Iris pigment epithelial cell (primary cell): Measurements from ENCODE around the gene COLQ.

ENCODE experiments used
- DNase-seq: peaks from one replicate; pipeline ENCODE4 v3.0.0-alpha.2; 2011; ENCODE audit warnings: low read depth

COLQ gene

DNA sequence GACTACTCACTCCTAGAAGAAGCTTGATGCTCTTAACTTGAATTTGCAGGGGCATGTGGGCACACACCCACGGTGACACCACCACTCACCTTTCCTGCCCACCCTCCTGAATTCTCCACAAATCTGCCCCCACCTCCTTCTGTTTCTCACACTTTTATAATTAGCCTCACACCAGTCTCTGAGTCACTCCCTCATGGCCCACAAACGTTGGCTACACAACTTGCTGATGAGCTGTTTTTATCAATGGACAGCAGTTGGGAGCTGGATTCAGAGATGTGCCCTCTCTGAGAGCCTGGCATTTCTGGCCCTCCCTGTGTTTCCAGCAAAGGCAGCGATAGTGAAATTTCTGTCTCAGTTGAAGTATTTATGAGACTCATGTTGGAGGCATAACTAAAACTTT is 1.3 kb downstream of the COLQ start:
- no peak for DNase-seq

DNA sequence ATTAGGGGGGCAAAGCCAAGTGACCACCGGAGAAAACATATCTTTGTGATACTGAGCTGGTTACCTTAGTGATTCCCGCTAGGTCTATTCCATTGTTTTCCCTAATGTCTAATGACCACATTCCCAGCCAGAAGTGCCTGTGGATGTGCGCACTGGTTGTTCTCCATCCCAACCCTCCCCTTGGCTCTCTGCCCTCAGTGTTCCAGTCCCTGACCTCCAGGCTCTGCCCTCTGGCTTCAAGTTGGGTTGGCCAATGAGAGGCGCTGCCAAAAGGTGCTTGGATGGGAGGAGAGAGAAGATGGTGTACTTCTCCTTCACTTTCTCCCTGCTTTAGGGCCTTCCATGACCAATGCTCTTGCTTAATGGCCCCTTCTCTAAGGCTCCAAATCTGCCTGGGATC is 2.4 kb downstream of the COLQ start:
- DNase-seq = no peak

DNA sequence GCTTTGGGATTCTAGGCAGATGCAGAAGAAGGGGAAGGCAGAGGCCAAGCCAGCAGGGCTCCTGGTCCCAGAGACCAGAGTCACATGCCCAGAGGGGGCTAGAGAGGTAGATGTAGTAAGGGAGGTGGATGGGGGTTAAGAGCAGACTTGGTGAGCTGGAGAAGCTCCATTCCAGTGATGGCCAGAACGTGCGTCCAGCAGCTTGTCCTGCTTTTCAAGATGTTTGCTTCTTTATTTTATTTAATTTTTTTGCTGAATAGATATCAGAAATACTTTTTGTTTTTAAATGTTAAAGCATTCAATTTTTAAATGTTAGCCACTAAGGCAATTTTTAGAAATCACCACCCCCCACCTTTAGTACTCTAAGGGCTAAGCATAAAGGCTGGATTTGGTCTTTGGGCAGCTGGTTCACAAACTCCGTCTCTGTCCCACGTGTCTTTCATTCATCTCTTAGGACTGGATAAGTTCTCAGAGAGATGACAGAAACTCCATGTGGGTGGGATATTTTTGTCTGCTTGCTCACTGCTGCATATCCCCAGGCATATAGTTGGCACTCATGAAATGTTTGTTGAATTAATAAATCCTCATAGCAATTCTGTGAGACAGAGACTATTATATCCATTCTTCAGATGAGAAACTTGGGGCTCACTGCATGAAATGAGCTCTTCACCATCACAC is 6.7 kb downstream of the COLQ start:
- no peak for DNase-seq

DNA sequence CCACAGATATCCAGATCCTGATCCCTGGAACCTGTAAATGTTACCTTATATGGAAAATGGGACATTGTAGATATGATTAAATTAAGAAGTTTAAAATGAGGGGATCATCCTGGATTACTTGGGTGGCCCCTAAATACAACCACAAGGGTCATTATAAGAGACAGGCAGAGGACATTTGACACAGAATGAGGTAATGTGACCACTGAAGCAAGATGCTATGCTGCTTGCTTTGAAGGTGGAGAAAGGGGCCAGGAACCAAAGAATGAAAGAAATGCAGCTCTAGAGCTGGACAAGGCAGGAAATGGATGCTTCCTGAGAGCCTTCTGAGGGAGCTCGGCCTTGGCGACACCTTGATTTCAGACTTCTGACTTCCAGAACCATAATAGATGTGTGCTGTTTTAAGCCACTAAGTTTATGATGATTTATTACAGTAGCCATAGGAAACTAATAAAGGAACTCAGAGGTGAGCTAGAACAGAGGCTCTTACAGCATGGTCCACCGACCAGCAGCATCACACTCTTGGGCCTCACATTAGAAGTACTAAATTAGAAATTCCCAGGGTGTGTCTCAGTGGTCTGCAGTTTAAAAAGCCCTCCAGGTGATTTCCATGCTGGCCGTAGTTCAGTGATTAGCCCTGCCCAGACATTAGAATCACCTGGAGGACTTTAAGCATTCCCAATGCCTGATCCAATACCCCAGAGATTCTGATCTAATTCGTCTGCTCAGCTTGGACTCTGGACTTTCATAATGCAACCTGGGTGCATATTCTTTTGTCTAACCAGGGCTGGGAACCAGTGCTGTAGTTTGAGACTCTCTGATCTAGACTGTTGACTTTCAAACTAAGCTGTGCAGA is 7.5 kb downstream of the COLQ start:
- DNase-seq = no peak

DNA sequence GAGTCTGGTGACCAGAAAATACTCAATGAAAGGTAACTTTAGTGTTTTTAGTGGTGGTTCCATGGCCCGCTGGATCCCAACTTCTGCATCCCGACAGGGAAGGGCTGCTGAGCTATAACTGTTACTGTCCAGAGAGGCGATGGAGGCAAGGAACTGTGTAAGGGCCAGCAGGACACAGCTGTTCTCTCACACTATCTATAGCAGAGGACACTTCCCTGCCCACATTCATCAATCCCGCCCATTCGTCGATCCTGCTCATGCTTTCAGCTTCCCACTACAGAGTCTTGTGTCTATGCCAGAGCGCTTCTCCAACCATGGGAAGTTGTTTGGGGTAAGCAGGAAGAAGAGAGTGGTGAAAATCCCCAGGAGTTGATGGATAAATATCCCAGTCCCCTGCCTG is 8.4 kb downstream of the COLQ start:
- no peak for DNase-seq

DNA sequence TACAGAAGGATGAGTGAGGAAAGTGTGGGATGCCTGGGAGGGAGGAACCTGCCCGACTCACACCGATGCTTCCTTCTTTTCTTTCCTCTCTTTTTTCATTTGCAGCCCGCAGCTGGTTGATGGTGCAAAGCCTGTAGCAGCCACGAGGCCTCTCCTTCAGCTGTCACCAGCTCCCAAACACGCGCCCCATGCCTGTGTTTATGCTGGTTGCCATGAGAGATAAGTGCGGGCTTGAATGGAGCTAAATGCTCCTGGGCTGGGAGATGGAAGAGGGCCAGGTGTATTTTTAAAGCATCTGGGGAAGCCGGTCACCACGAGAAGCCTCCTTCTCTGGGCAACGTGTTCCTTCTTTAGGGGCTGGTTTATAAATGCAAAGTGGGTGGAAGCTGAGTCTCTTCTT is 9.3 kb downstream of the COLQ start:
- no peak for DNase-seq

DNA sequence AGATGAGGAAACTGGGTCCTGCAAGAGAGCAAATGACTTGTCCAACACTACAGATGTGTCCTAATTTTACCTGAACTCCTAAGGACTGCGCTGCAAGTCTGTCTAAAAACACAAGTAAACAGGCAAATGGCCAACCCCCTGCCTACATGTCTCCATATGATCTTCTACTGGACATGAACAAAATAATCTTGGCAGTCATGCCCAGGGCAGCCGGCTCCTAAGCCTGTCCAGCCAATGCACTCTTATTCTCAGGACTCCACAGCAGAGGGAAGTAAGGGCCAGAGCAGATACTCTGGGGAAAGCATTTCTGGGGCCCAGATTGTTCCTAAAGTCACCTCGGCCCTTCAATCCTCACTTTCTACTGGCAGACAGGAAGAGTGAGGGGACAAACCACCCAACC is 10.3 kb downstream of the COLQ start:
- no peak for DNase-seq

DNA sequence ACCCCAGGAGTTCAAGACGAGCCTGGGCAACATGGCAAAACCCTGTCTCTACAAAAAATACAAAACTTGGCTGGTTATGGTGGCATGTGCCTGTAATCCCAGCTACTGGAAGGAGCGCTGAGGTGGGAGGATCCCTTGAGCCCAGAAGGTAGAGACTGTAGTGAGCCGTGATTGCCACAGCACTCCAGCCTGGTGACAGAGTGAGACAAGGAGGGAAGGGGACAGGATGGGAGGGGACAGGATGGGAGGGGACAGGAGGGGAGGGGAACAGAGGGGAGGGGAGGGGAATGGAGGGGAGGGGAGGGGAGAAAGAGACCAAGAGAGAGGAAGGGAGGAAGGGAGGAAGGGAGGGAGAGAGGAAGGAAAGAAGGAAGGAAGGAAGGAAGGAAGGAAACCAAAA is 11.0 kb downstream of the COLQ start:
- no peak for DNase-seq

DNA sequence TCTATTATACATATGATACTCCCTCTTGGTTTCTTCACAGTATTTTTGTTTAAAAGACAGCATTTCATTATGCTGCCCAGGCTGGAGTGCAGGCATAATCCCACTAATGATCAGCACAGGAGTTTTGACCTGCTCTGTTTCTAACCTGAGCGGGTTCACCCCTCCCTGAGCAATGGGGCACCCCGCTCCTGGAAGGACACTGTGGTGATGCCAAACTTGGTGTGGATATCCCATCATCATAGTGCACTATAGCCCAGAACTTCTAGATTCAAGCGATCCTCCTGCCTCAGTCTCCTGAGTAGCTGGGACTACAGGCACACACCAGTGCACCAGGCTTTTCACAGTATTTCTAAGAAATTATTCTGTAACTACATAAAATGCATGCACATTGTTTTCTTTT is 14.9 kb downstream of the COLQ start:
- DNase-seq = no peak

DNA sequence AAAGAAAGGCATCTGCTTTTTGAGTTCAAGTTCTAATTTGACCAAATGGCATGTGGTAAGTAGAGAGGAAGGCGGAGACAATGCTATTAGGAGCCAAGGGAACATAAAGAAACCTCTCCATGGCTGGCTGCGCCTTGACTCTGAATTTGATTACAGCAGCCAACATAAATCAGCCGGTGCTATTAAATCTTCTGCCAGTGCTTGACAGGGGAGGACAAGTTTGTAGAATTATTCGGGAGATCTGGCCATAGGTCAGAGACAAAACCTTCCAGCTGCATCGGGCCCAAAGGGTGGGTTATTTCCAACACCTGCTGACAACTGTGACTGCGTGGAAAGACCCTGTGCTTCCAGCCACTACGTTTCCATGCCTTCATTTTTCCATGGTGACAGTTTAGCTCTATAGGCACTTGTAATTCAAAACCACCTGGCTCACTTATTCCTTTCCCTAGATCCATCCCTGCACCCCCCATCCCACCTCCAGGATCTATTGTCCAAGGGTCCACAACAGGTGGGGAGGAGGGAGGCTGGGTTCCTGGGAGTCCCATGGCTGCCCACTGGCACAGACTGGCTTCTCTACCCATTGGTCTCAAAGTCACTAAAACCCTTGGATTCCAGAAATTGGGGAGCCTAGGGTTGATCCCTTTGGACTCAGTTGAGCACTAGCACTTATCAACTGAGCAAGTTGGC is 15.9 kb downstream of the COLQ start:
- no peak for DNase-seq

DNA sequence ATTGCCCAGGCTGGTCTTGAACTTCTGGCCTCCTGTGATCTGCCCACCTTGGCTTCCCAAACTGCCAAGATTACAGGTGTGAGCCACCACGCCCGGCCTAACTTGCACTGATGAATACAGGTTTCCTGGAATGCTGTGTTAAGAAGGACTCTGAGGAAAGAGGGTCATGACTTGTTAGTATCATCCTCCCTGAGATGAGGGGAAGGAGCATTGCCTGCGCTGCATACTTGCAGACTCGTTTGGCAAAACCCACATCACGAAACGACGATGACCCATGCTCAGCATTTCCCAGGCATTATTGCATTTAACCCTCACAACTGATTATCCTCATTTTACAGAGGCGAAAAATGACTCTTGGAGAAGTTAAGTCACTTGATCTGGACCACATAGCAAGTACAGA is 18.9 kb downstream of the COLQ start:
- DNase-seq = no peak

DNA sequence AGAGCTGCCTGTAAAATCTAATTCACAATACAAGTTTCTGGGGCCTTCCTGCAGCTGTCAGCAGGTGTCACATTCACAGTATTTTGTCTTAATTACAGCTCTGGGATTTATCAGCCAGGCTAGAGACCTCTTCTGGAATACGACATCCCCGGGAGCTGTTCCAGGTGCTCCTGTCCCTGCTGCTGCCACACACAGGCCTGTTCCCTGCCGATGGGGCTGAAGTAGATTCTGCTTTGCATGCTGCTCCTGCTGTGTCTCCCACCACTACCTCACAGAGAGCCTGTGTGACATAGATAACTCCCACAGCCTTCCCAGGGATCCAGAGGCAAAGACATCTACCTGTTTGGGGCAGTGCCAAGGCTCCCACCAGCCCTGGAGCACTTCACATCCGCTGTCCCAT is 20.4 kb downstream of the COLQ start:
- DNase-seq = no peak

DNA sequence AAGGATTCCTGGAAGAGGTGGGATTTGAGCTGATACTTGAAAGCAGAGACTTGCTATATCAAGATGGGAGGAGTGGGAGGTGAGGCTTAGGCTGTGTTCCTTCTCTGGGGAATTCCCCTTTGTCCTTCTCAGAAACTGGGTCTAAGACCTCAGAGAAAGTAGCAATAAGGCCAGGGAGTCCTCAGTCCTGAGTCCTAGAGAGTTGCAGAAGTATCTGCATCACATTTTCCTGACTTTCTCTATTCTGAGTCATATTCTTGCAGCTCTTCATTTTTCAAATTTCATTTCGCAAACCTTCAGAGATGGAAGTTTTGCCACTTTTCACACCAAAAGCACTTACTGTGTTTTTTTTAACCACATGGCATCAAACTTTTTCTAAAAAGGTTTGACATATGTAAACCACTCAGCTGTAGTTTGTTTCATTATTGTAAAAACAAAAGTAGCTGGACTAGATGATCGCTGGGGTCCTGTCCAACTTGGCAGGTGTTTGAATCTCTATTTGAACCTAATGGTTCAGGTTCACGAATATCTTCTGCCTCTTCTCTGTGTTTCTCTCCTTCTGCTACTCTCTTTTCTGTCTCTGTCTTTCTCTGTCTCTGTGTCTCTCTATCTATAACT is 21.3 kb downstream of the COLQ start:
- peak; percentile 24 for DNase-seq

DNA sequence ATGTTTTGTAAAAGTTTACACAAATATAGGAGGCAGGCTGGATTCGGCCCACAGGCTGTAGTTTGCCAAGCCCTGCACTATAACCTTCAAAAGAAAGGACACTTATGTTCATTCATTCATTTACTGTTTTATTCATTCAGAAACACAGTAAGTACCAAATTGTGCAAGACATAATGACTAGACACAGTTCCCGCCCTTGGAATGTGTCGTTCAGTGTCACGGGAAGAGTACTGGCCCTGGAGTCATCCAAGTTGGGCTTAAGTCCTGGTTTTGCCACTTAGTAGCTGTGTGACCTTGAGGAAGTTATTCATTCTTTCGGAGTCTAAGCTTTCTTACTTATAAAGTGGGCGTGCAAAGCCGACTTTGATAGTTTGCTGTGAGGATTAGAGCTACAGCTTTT is 22.0 kb downstream of the COLQ start:
- peak; percentile 28 for DNase-seq

DNA sequence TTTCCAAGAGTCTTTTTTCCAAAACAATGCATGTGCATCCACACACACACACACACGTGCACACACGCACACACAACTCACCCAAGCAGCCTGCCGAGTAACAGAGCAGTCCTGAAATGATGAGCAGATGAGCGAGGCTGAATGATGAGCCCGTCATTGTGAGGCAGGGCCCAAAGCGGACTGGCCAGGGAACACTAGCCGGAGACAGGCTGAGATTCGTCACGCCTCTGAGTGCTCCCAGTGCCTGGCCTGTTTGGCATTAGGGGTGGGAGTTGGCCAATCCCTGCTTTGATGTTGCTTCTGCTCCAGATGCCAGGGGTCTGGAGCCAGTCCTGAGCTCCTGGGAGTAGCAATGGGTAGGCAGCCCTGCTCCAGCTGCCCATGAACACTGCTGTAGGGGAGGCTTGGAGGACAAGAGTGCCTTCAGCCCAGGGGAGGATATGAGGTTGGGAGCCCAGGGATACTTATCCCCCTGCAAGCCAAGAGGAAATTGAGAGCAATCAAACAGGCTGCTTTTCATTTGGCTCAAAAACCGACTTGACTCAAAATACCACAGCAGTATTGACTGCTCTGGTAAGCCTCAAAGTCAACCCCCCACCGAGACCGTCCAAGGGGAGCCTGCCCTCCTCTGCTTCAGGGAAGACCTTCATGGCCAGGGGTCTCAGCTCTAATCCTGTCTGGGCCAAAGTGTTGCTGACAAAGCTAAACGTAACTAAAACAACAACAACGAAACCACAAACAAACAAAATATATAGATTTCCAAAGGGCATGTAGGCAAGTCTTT is 22.9 kb downstream of the COLQ start:
- no peak for DNase-seq

DNA sequence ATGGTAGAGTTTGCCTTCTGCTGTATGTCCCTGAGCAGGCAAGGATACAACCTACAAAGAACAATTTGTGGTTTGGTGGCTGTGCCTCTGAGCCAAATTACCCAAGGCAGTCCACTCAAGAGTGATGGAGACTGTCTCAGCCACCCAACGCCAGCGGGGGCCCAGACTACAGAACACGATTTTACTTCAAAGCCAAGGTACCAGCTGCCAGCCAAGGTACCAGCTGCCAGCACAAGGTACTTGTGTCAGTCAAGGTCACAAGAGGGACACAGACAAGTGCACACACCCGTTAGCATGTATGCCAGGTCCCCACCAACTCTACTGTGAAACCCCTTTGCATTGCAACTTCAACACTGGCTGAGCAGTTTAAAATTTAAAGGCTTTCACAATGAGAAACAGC is 23.5 kb downstream of the COLQ start:
- DNase-seq = no peak

DNA sequence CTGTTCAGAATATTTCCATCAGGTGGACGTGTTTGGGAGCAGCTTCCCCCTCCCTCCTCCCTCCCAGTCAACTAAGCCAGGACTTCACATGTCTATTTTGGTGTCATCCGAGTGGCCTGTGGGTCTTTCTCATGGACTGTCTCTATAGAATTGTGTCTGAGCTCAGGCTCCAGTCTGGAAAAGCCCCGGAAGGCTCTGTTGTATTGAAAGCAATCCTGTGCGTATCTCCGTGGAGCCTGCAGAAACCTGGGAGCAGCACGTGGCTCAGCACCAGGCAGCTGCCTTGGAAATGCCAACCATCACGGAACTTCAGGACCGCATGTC is 25.2 kb downstream of the COLQ start:
- no peak for DNase-seq

DNA sequence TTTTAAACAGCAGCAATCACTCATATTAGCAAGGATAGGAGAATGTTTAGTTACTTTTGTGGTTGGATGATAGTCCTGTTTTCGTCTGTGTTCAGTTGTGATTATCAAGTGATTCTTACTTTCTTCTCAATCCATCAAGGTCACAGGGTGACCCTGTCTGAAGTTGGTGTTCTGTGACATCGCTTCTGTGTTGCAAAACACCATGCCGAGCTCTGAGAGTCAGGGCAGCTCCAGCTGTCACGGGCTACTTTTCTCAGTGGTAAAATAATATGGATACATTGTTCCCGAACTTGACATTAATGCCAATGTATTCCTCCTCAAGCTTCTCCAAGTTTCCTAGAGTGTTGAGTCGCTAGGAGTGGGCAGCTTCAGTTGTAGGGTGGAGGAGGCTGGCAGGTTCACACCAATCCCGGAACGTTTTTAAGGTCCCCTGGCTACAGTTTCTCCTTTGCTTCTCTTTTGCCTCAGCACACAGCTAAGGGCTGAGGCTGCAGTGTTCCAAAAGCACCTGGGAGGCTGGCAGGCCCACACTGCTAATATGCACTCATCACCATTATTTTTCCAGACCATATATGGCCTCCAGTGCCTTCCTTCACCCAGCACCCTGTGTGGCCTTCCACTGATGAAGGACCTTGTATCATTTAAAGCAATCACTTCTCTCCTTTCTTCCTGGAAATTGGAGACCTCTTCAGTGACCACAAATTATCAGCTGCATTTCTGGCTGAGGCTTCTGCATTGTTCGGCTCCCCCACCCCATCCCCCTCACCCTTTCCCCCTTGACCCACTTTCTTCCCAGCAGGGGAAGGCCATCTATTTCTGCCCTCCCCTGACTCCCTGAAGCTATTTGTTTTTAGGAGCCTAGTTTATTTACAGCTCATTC is 25.8 kb downstream of the COLQ start:
- DNase-seq = no peak

DNA sequence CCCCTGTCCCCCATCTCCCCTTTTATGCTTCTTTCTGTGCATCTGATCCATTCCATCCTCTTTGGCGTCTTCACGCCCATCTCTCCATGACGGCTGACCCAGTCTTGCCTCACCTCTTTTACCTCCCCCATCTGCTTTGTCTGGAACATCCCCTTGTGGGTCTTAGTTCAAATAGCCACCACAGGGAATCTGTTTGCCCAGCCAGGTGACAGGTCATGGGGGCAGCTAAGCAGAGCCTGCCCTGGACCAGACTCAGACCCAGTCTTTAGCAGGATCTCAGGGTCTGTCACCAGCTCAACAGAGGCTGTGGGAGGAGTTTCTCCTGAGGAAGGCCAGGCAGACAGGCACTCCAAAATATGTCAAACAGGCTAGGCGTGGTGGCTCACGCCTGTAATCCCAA is 28.1 kb downstream of the COLQ start:
- no peak for DNase-seq

DNA sequence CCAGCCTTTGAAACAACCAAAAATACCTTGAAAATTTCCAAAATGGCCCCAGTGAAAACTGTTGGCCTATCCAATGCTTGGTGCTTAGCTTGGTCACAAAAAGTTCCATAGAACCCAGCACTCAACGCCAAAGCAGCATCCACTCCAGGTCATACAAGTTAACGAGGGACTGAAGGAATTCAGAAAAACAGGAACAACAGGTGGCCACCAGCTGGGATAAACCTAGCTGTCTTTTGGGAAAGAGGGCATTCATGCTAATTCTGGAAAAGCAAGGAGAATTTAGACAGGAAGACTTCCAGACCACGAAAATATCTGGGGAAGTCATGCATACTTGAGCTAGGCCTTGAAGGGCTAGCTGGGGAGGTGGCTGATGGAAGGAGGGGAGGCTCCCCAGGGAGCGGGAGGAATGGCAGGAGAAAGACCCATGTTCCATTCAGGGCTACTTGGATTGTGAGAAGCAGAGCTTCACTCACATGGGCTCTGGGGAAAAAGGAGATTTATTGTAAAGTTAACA is 28.6 kb downstream of the COLQ start:
- no peak for DNase-seq

DNA sequence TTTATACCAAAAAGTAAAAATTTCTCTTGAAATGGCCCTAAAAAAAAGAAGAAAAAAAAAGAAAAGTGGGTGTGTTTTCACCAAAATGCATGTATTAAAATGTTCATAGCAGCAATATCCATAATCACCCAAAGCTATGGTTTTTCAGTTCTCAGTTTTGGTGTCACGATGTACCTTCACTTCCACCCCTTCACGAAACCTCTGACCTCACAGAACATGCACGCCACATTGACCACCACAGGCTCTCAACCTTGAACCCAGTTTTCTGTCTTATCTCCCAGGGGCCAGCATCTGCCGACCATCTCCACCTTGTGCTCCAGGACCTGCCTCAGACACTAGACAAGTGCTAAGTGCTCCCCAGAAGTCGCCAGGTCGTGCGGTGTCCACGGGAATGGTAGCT is 30.4 kb downstream of the COLQ start:
- DNase-seq = no peak
